HG02885 (cell line): Measurements from ENCODE around the gene DLG2.
A peak's percentile ranks its signal among the peaks of the same experiment; 100 is the strongest.
"Not testable (repeated sequence)": the region's sequence is repeated elsewhere in the genome, so short reads cannot be mapped to it uniquely, and the experiment has no call there.

Source experiments
- ATAC-seq: cut with Tn5 transposase; IDR thresholded peaks from one replicate; pipeline ENCODE4 v1.9.1; 2021; ENCODE audit warnings: mild to moderate bottlenecking; ENCODE audit not compliant: unreplicated experiment, poor library complexity

Gene DLG2

DNA sequence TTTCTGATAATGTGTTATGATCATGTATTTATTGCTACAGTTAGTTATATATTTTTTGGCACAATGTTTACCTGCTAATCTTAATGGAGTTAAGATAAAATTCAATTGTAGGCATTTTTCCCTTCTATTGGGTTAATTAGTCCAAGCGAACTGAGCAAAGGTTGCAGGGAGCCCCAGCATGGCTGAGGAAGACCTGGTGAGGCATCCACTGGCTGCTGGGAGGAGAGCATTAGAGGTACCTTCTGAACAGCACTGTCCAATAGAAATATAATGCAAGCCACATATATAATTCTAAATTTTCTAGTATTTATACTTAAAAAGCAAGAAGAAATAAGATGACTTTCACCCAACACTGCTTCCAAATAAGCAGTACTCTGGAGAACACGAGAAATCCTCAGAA, 19.9 kb upstream of the DLG2 start:
- ATAC-seq, result no peak

- no peak for ATAC-seq
These were observed 16.1 kb upstream of the DLG2 start for GRCh38 chr11:85643191-85643614.

DNA sequence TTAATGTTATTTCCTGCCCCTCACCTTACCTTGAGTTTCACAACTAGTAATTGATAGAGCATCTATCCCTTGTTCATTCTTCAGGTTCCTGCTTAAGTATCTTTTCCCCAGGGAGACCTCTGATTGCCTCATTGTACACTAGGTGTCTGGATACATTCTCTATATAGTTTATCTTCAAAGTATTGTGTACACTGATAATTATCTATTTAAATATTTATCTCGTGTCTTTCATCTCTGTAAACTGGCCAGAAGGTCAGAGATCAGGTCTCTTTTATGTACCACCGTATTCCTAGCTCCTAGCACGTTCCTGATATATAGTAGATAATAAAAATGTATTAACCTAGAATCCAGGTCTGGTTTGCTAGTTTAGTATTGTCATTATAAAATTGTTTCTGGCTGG, 7.6 kb upstream of the DLG2 start:
- ATAC-seq, result no peak

- ATAC-seq, result peak; percentile 10
These were observed 1.7 kb upstream of the DLG2 start for GRCh38 chr11:85628771-85629341.

- ATAC-seq, result peak; percentile 99
These were observed 1.0 kb upstream of the DLG2 start, which contains the start of gene TMEM126B for GRCh38 chr11:85627998-85628770. Gene TMEM126B, plus strand, starts transcription at chr11:85628593. Its CDS starts 15 bp downstream, at chr11:85628608.

GRCh38 chr11:85626496-85626895, 648 bp downstream of the DLG2 start:
- ATAC-seq, result no peak

GRCh38 chr11:85620256-85620655, 6.9 kb downstream of the DLG2 start:
- no peak for ATAC-seq

DNA sequence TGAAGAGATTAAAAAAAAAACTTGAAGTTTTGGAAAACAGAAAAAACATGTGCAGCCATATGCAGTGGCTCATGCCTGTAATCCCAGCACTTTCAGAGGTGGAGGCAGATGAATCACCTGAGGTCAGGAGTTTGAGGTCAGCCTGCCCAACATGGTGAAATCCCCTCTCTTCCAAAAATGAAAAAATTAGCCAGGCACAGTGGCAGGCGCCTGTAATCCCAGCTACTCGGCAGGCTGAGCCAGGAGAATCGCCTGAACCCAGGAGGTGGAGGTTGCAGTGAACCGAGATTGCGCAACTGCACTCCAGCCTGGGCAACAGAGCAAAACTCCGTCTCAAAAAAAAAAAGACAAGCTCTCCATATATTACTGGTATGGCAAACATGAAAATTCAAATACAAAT, 7.6 kb downstream of the DLG2 start:
- ATAC-seq, result no peak

GRCh38 chr11:85611643-85612042, 15.5 kb downstream of the DLG2 start:
- ATAC-seq, result not testable (repeated sequence)

DNA sequence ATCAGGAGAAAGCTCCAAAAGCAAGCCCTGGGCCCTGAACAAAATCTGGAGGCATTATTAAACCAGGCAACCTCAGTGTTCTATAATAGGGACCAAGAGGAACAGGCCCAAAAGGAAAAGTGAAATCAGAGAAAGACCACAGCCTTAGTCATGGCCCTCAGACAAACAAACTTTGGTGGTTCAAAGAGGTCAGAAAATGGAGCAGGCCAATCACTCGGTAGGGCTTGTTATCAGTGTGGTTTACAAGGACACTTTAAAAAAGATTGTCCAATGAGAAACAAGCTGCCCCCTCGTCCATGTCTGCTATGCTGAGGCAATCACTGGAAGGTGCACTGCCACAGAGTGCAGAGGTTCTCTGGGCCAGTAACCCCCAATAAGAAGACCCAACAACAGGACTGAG, 17.9 kb downstream of the DLG2 start:
- not testable (repeated sequence) for ATAC-seq

DNA sequence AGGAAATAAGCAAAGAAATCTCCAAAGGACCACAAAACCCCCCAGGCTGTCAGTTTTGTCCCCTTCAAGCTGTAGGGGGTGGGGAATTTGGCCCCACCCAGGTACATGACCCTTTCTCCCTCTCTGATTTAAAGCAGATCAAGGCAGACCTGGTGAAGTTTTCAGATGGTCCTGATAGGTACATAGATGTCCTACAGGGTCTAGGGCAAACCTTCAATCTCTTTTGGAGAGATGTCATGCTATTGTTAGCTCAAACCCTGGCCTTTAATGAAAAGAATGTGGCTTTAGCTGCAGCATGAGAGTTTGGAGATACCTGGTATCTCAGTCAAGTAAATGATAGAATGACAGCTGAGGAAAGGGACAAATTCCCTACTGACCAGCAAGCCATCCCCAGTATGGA, 18.5 kb downstream of the DLG2 start:
- ATAC-seq, result not testable (repeated sequence)

- ATAC-seq, result not testable (repeated sequence)
These were observed 20.9 kb downstream of the DLG2 start for GRCh38 chr11:85606237-85606636.

DNA sequence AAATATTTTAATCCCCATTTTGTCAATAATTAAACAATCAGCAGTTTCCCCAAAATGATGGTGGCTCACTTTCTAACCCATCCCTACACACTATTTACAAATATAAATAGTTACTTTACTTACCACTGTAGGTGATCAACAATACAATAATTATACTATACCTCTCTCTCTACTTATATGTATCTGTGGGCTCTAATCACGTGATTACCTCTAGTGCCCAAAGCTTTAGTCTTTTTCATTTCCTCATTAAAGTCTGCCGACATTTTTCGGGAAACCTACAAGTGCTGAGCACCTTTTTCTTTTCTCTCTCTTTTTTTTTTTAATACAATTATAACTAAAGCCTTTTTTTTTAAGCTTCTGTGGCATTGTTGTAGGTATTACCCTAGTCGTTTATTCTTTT, 23.9 kb downstream of the DLG2 start:
- ATAC-seq, result no peak

- ATAC-seq, result no peak
These were observed 24.5 kb downstream of the DLG2 start for GRCh38 chr11:85602526-85603213.

DNA sequence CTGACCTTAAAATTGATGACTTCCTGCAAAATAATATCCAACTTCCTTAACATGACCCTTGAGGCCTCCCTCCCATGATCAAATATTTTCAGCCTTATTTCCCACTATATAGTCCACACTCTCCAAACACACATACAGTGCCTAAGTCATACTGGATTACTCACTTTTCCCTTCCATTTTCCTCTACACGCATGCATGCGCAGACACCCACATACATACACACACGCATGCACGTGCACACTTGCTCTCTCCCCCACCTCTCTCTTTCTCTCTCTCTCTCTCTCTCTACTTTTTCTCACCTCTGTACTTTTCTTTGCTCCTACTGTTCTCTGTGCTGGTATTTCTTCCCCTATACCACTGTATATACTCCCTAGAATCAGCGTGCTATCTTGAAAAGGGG, 28.1 kb downstream of the DLG2 start:
- ATAC-seq, result no peak

- ATAC-seq, result no peak
These were observed 30.3 kb downstream of the DLG2 start for GRCh38 chr11:85596886-85597285.

GRCh38 chr11:85595285-85595884, 31.8 kb downstream of the DLG2 start:
- ATAC-seq, result peak; percentile 76

DNA sequence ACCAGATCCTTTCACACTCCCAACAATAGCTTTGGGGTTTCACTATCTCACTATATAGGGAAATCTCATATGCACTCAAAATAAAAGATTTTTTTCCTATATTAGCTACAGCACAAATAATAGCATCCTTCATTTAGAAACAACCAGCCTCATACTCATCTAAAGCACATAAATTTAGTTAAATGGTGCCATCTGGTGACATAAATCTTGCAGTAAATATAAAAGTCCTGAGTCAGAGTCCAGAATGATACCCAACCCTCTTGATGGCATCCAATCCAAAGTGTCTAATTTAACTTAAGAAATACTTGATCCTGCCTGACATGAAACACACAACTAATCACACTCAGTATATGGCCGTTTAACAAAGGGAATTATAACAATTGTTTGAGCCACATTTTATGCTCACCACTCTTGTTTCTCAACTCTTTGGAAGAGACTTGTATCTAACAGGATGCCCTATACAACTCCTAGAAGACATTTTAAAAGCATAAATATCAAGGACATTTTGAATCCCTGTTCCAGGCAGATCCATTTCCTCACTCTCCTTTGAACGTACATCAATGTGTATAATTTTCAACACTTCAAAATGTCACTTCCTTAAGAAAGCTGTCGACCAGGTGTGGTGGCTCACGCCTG, 36.2 kb downstream of the DLG2 start:
- ATAC-seq, result peak; percentile 62

GRCh38 chr11:85589373-85589772, 37.8 kb downstream of the DLG2 start:
- no peak for ATAC-seq

- ATAC-seq, result no peak
These were observed 45.0 kb downstream of the DLG2 start for GRCh38 chr11:85582111-85582510.
